CD14-positive monocyte (primary cell): Measurements from ENCODE around the gene DPPA4. TPM values are rescaled to one million over a fixed set of nuclear protein-coding genes. Genes with fewer than 3 reads are reported as not detected.

Experiments
- DNase-seq, 3 donors: peaks; one replicate each; pipeline ENCODE4 v3.0.0-alpha.2; 2011 to 2022
- H2AFZ ChIP-seq: 2 replicates; pipeline ENCODE4 v1.6.0; 2012; ENCODE audit warnings: mild to moderate bottlenecking, low read depth, low read length, inconsistent platforms; ENCODE audit not compliant: insufficient read depth, poor library complexity, severe bottlenecking
- H3K27ac ChIP-seq, 2 donors: 1 replicate in 1 of 2; 2 replicates in 1 of 2; pipeline ENCODE4 v1.5.1; 2012 to 2013; ENCODE audit warnings: low read length in 2 of 2, control low read depth in 1 of 2, inconsistent platforms in 1 of 2, low read depth in 1 of 2, mild to moderate bottlenecking in 1 of 2
- H3K27me3 ChIP-seq, 2 donors: one replicate each; pipeline versions ENCODE4 v1.6.0 to v1.6.1; 2011 to 2013; ENCODE audit warnings: low read length in 2 of 2; ENCODE audit not compliant: control insufficient read depth in 2 of 2, insufficient read depth in 2 of 2
- H3K36me3 ChIP-seq, 2 donors: replicated peaks in 1 of 2; 1 replicate in 1 of 2; 2 replicates in 1 of 2; pipeline versions ENCODE4 v1.5.1 to v1.6.1; 2012 to 2013; ENCODE audit warnings: low read length in 2 of 2, control low read depth in 1 of 2, inconsistent platforms in 1 of 2, mild to moderate bottlenecking in 1 of 2; ENCODE audit not compliant: insufficient read depth in 2 of 2, control insufficient read depth in 1 of 2
- H3K4me1 ChIP-seq, 2 donors: 1 replicate in 1 of 2; 2 replicates in 1 of 2; pipeline versions ENCODE4 v1.5.1 to v1.6.1; 2012 to 2013; ENCODE audit warnings: low read length in 2 of 2, control low read depth in 1 of 2, inconsistent platforms in 1 of 2, mild to moderate bottlenecking in 1 of 2, moderate library complexity in 1 of 2; ENCODE audit not compliant: insufficient read depth in 2 of 2, control insufficient read depth in 1 of 2
- H3K4me2 ChIP-seq: replicated peaks from 2 replicates; pipeline ENCODE3; 2012; ENCODE audit warnings: low read length, moderate library complexity, mild to moderate bottlenecking; ENCODE audit not compliant: poor library complexity, severe bottlenecking; ENCODE audit errors: extremely low read depth
- H3K4me3 ChIP-seq, 3 experiments: fragments of 200-600 bp in 1 of 3; sonication (generic) in 1 of 3; replicated peaks in 1 of 3; 1 replicate in 2 of 3; 2 replicates in 1 of 3; pipeline ENCODE4 v1.5.1; 2011 to 2013; ENCODE audit warnings: low read length in 3 of 3, mild to moderate bottlenecking in 3 of 3, control low read depth in 2 of 3, low read depth in 2 of 3, inconsistent platforms in 1 of 3, moderate library complexity in 1 of 3
- H3K79me2 ChIP-seq: 2 replicates; pipeline ENCODE4 v1.6.0; 2012; ENCODE audit warnings: mild to moderate bottlenecking, control low read depth, inconsistent platforms, low read length, moderate library complexity; ENCODE audit not compliant: insufficient read depth
- H3K9ac ChIP-seq: 2 replicates; pipeline ENCODE4 v1.6.0; 2017; ENCODE audit warnings: low read length, mild to moderate bottlenecking; ENCODE audit not compliant: insufficient read depth, poor library complexity, severe bottlenecking
- H3K9me3 ChIP-seq, 2 donors: replicated peaks in 1 of 2; 1 replicate in 1 of 2; 2 replicates in 1 of 2; pipeline versions ENCODE4 v1.5.1 to v1.6.1; 2012 to 2013; ENCODE audit warnings: low read length in 2 of 2, control low read depth in 1 of 2; ENCODE audit not compliant: control insufficient read depth in 1 of 2, insufficient read depth in 1 of 2
- H4K20me1 ChIP-seq: 2 replicates; pipeline ENCODE4 v1.6.0; 2012; ENCODE audit warnings: mild to moderate bottlenecking, low read length, control low read depth, moderate library complexity; ENCODE audit not compliant: insufficient read depth
- H3K27ac Mint-ChIP-seq, 7 donors: one replicate each; pipeline ENCODE4 v1.8.0; 2020; ENCODE audit warnings: mild to moderate bottlenecking in 7 of 7, mixed read lengths in 7 of 7, moderate library complexity in 6 of 7, inconsistent platforms in 2 of 7
- H3K27me3 Mint-ChIP-seq, 3 donors: one replicate each; pipeline ENCODE4 v1.8.0; 2021 to 2022; ENCODE audit warnings: low read depth in 3 of 3, mild to moderate bottlenecking in 3 of 3, mixed read lengths in 3 of 3, moderate library complexity in 3 of 3, inconsistent platforms in 1 of 3
- H3K36me3 Mint-ChIP-seq, 2 donors: one replicate each; pipeline ENCODE4 v1.8.0; 2020; ENCODE audit warnings: mixed read lengths in 2 of 2, inconsistent platforms in 1 of 2, mild to moderate bottlenecking in 1 of 2
- H3K4me1 Mint-ChIP-seq: one replicate; pipeline ENCODE4 v1.8.0; 2020; ENCODE audit warnings: mild to moderate bottlenecking, mixed read lengths
- H3K4me3 Mint-ChIP-seq, 2 donors: one replicate each; pipeline ENCODE4 v1.8.0; 2020; ENCODE audit warnings: mild to moderate bottlenecking in 2 of 2, mixed read lengths in 2 of 2, moderate library complexity in 1 of 2
- H3K9me3 Mint-ChIP-seq, 7 donors: one replicate each; pipeline ENCODE4 v1.8.0; 2020 to 2022; ENCODE audit warnings: mixed read lengths in 7 of 7, mild to moderate bottlenecking in 6 of 7, moderate library complexity in 6 of 7, inconsistent platforms in 2 of 7
- CTCF ChIP-seq: fragments of 200-600 bp; IDR thresholded peaks from one replicate; pipeline ENCODE4 v1.8.0; 2022; ENCODE audit warnings: antibody characterized with exemption, mild to moderate bottlenecking
- WGBS: methylation state at CpG from one replicate; pipeline ENCODE4 v1.1.5; 2013; ENCODE audit warnings: missing lambda C conversion rate; ENCODE audit not compliant: insufficient coverage; 5-methylcytosine and 5-hydroxymethylcytosine counted together
- intact Hi-C, 2 donors: fragments of 100-400 bp; cut with micrococcal nuclease; formaldehyde crosslinking; loops; one replicate each; pipeline versions ENCODE4 v1.15.0 to v1.15.1; 2023
- polyA plus RNA-seq, 3 donors: library from polyadenylated mRNA; depleted of rRNA in 1 of 3; unstranded in 2 of 3; stranded (reverse) in 1 of 3; fragments of 300-500 nt in 2 of 3; fragments of >200 nt in 1 of 3; fragmentation: Illumina TruSeq in 2 of 3; gene quantifications; 1 replicate in 2 of 3; 2 replicates in 1 of 3; pipeline ENCODE4 v1.2.3, GENCODE V29; 2012 to 2021

The DPPA4 gene
- polyA plus RNA-seq, 3 donors: 0.07 TPM; not detected in 2

DNA sequence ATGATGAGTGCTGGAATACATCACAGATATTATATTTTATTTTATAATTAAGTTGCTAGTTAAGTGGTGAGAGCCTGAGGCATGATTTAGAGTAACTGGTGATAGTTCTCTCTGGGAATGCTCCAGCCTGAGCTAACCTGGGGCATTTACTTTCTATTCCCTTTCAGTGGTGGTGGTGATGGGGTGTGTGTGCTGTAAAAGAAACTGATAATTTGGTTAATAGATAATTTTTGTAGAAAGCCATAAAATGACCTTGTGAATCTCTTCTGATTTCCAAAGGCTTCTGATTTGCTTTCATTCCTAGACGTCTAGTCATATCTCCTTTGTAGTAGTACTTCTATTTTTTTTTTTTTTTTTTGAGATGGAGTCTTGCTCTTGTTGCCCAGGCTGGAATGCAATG lies 46.8 kb upstream of the DPPA4 start:
- Histone ChIP-seq H3K79me2 (no peaks in the 10 kb centered on the region), H3K27ac (no peak overlapping the region), H3K4me1 (no peaks in the 10 kb centered on the region), H3K9ac (no peak overlapping the region), H3K27me3 (no peaks in the 10 kb centered on the region), H3K36me3 (no peaks in the 10 kb centered on the region), H2AFZ (no peak overlapping the region), H3K9me3 (no peaks in the 10 kb centered on the region), H3K4me2 (no peak overlapping the region), H4K20me1 (no peaks in the 10 kb centered on the region), H3K4me3 (no peak overlapping the region)
- Mint-ChIP-seq H3K27ac (no peak overlapping the region), H3K4me3 (no peak overlapping the region), H3K36me3 (no peaks in the 10 kb centered on the region), H3K9me3 (peaks cover 0 to 7% (median 3%) of the 10 kb centered on the region in 7 donors), H3K27me3 (peaks cover 0 to 3% (median 2%) of the 10 kb centered on the region in 3 donors), H3K4me1 (no peaks in the 10 kb centered on the region)
- no CpG with 5 or more reads among the region's 1 CpG for WGBS
- no peak for DNase-seq
- no peak for TF ChIP-seq CTCF
- intact Hi-C loops: no loop called here

GRCh38 chr3:109382588-109382987 lies 45.2 kb upstream of the DPPA4 start:
- H3K4me3 Mint-ChIP-seq: no peak overlapping the region
- H3K36me3 Mint-ChIP-seq: no peaks in the 10 kb centered on the region
- H3K9me3 ChIP-seq: no peaks in the 10 kb centered on the region
- intact Hi-C loops: no loop called here
- no peak for DNase-seq
- no peak overlapping the region for H3K9ac ChIP-seq
- no peaks in the 10 kb centered on the region for H3K79me2 ChIP-seq
- H3K27me3 Mint-ChIP-seq: peaks cover 0 to 3% (median 2%) of the 10 kb centered on the region in 3 donors
- H3K27me3 ChIP-seq: no peaks in the 10 kb centered on the region
- no peaks in the 10 kb centered on the region for H3K4me1 Mint-ChIP-seq
- peak overlapping the region in 1 of 7 donors; percentile 1 for H3K27ac Mint-ChIP-seq
- WGBS: 85% methylated on average over 5 of the region's 7 CpGs
- no peak overlapping the region for H3K4me2 ChIP-seq
- H3K9me3 Mint-ChIP-seq: peaks cover 0 to 9% (median 3%) of the 10 kb centered on the region in 7 donors
- no peak overlapping the region for H2AFZ ChIP-seq
- no peak for TF ChIP-seq CTCF
- H3K36me3 ChIP-seq: no peaks in the 10 kb centered on the region
- no peaks in the 10 kb centered on the region for H3K4me1 ChIP-seq
- no peaks in the 10 kb centered on the region for H4K20me1 ChIP-seq
- no peak overlapping the region for H3K4me3 ChIP-seq
- H3K27ac ChIP-seq: no peak overlapping the region
